ENCODE data around the gene PFKFB4.

PFKFB4 gene

GRCh38 chr3:48572517-48572916, 15.9 kb upstream of the PFKFB4 start:
- DNase-seq (ENCODE audit: low read depth in 1 of 2, low spot score in 1 of 2): no peak
- Histone ChIP-seq H3K4me3 (replicated peaks; ENCODE audit: insufficient read depth, low read length) (no peak overlapping the region), H3K27me3 (ENCODE audit: insufficient read depth, poor library complexity, severe bottlenecking) (no peaks in the 10 kb centered on the region), H3K27ac (replicated peaks) (no peak overlapping the region)
- TF ChIP-seq SPI1 (IDR thresholded peaks at IDR 0.05; ENCODE audit: borderline replicate concordance, low read depth): no peak
- TF ChIP-seq REST (IDR thresholded peaks at IDR 0.05; ENCODE audit: insufficient replicate concordance, low read depth): no peak
- TF ChIP-seq POLR2AphosphoS5 (IDR thresholded peaks at IDR 0.05; ENCODE audit: low read depth): no peak
- no peak for TF ChIP-seq CTCF (IDR thresholded peaks at IDR 0.05; ENCODE audit: insufficient read depth, low read length)
- no peak for TF ChIP-seq GABPA (IDR thresholded peaks at IDR 0.05; ENCODE audit: low read depth)

- no peaks in the 10 kb centered on the region for H3K27me3 ChIP-seq (ENCODE audit: insufficient read depth, poor library complexity, severe bottlenecking)
- TF ChIP-seq SPI1 (IDR thresholded peaks at IDR 0.05; ENCODE audit: borderline replicate concordance, low read depth) (no peak), GABPA (IDR thresholded peaks at IDR 0.05; ENCODE audit: low read depth) (no peak), POLR2AphosphoS5 (IDR thresholded peaks at IDR 0.05; ENCODE audit: low read depth) (no peak), CTCF (IDR thresholded peaks at IDR 0.05; ENCODE audit: insufficient read depth, low read length) (no peak), REST (IDR thresholded peaks at IDR 0.05; ENCODE audit: insufficient replicate concordance, low read depth) (no peak)
- no peak overlapping the region for H3K4me3 ChIP-seq (replicated peaks; ENCODE audit: insufficient read depth, low read length)
- no peak for DNase-seq (ENCODE audit: low read depth in 1 of 2, low spot score in 1 of 2)
- no peak overlapping the region for H3K27ac ChIP-seq (replicated peaks)
Observed at GRCh38 chr3:48571938-48572337, 15.3 kb upstream of the PFKFB4 start.

GRCh38 chr3:48569808-48570450, 13.3 kb upstream of the PFKFB4 start:
- no peak overlapping the region for H3K27ac ChIP-seq (replicated peaks)
- no peaks in the 10 kb centered on the region for H3K27me3 ChIP-seq (ENCODE audit: insufficient read depth, poor library complexity, severe bottlenecking)
- TF ChIP-seq REST (IDR thresholded peaks at IDR 0.05; ENCODE audit: insufficient replicate concordance, low read depth) (no peak), SPI1 (IDR thresholded peaks at IDR 0.05; ENCODE audit: borderline replicate concordance, low read depth) (no peak), CTCF (IDR thresholded peaks at IDR 0.05; ENCODE audit: insufficient read depth, low read length) (no peak), POLR2AphosphoS5 (IDR thresholded peaks at IDR 0.05; ENCODE audit: low read depth) (no peak), GABPA (IDR thresholded peaks at IDR 0.05; ENCODE audit: low read depth) (no peak)
- no peak overlapping the region for H3K4me3 ChIP-seq (replicated peaks; ENCODE audit: insufficient read depth, low read length)
- DNase-seq (ENCODE audit: low read depth in 1 of 2, low spot score in 1 of 2): no peak
